MV-4-11 (cell line): ENCODE data around the gene NTF3.
A peak's percentile ranks its signal among the peaks of the same experiment; 100 is the strongest.

ENCODE experiments used
- DNase-seq: peaks from one replicate; lab custom pipeline; 2025; lab: John Stamatoyannopoulos, UW

Gene NTF3

GRCh38 chr12:5511256-5511643 is 79.3 kb downstream of the NTF3 start:
- DNase-seq: no peak

GRCh38 chr12:5511644-5512600 is 80.0 kb downstream of the NTF3 start:
- DNase-seq: peak; percentile 2

GRCh38 chr12:5512601-5512970 is 80.7 kb downstream of the NTF3 start:
- DNase-seq: no peak

- no peak for DNase-seq
Measured at GRCh38 chr12:5513406-5513805, 81.5 kb downstream of the NTF3 start.

GRCh38 chr12:5514016-5514415 is 82.1 kb downstream of the NTF3 start:
- DNase-seq: no peak

GRCh38 chr12:5514545-5514944 is 82.6 kb downstream of the NTF3 start:
- no peak for DNase-seq

- no peak for DNase-seq
Measured at GRCh38 chr12:5515458-5515857, 83.5 kb downstream of the NTF3 start.

GRCh38 chr12:5516371-5517241 is 84.7 kb downstream of the NTF3 start:
- DNase-seq: no peak

GRCh38 chr12:5518584-5519365 is 86.9 kb downstream of the NTF3 start:
- DNase-seq: no peak

- DNase-seq: no peak
Measured at GRCh38 chr12:5520037-5520436, 88.1 kb downstream of the NTF3 start.

GRCh38 chr12:5520831-5521230 is 88.9 kb downstream of the NTF3 start:
- DNase-seq: no peak

- DNase-seq: no peak
Measured at GRCh38 chr12:5521456-5522325, 89.8 kb downstream of the NTF3 start.

- DNase-seq: no peak
Measured at GRCh38 chr12:5522432-5523335, 90.8 kb downstream of the NTF3 start.

GRCh38 chr12:5523396-5524115 is 91.6 kb downstream of the NTF3 start:
- DNase-seq: no peak

GRCh38 chr12:5524116-5524768 is 92.3 kb downstream of the NTF3 start:
- no peak for DNase-seq

- no peak for DNase-seq
Measured at GRCh38 chr12:5524769-5525436, 93.0 kb downstream of the NTF3 start.

GRCh38 chr12:5525783-5526367 is 94.0 kb downstream of the NTF3 start:
- no peak for DNase-seq

- DNase-seq: no peak
Measured at GRCh38 chr12:5533368-5533767, 101.5 kb downstream of the NTF3 start.
